Measurements from ENCODE around the gene PHF2.

- TF ChIP-seq CTCF (IDR thresholded peaks at IDR 0.05; ENCODE audit: insufficient read depth, low read length, poor library complexity, severe bottlenecking) (no peak), EZH2phosphoT487 (conservative IDR thresholded peaks at IDR 0.05; ENCODE audit: low read length) (no peak)
Observed at GRCh38 chr9:93574091-93574899, 2.1 kb upstream of the PHF2 start.

Data from SU-DHL-6 (cell line).